OCI-LY7 (cell line): Measurements from ENCODE around the gene ALK. TPM values are rescaled to one million over a fixed set of nuclear protein-coding genes. Genes with fewer than 3 reads are reported as not detected.

Experiments
- BruUV-seq: library from RNA; stranded (reverse); fragments of 400-500 nt; replicated peaks from 2 replicates; lab custom pipeline; 2021; lab: Mats Ljungman, UMichigan
- CTCF ChIA-PET: fragments of 300-600 bp; sonication (Branson Sonifier 250); formaldehyde crosslinking; loops from one replicate; lab custom pipeline; 2022; ENCODE audit warnings: antibody characterized with exemption; ENCODE audit not compliant: unreplicated experiment; lab: Charles Lee
- POLR2A ChIA-PET: fragments of 300-600 bp; sonication (Branson Sonifier 250); formaldehyde crosslinking; loops from one replicate; lab custom pipeline; 2022; ENCODE audit warnings: antibody characterized with exemption; lab: Charles Lee
- DNase-seq: peaks from one replicate; pipeline ENCODE4 v3.0.0-alpha.2; 2015; ENCODE audit warnings: low spot score
- H2AFZ ChIP-seq: fragments of 200-600 bp; sonication (generic), shearing (Covaris generic); 2 replicates; pipeline ENCODE4 v1.6.1; 2014; ENCODE audit warnings: mild to moderate bottlenecking, antibody characterized with exemption, low read length, moderate library complexity
- H3K27ac ChIP-seq: fragments of 200-600 bp; sonication (generic); 2 replicates; pipeline ENCODE4 v1.5.1; 2014; ENCODE audit warnings: mixed run types, low read depth, mild to moderate bottlenecking, moderate library complexity, low read length, inconsistent platforms; ENCODE audit not compliant: poor library complexity, severe bottlenecking
- H3K36me3 ChIP-seq: fragments of 200-600 bp; sonication (generic); 2 replicates; pipeline ENCODE4 v1.6.1; 2014; ENCODE audit warnings: mild to moderate bottlenecking, antibody characterized with exemption, low read length, moderate library complexity, mixed read lengths; ENCODE audit not compliant: insufficient read depth
- H3K4me1 ChIP-seq: fragments of 200-600 bp; sonication (generic); 2 replicates; pipeline ENCODE4 v1.5.1; 2014; ENCODE audit warnings: mild to moderate bottlenecking, low read length; ENCODE audit not compliant: insufficient read depth, poor library complexity, severe bottlenecking
- H3K4me2 ChIP-seq: fragments of 200-600 bp; sonication (generic); 2 replicates; pipeline ENCODE4 v1.6.1; 2014; ENCODE audit warnings: mild to moderate bottlenecking, low read length
- H3K4me3 ChIP-seq: fragments of 200-600 bp; sonication (generic); 2 replicates; pipeline ENCODE4 v1.5.1; 2014; ENCODE audit warnings: mild to moderate bottlenecking, low read depth, low read length; ENCODE audit not compliant: poor library complexity, severe bottlenecking
- H3K79me2 ChIP-seq: fragments of 200-600 bp; sonication (generic); 2 replicates; pipeline ENCODE4 v1.6.1; 2016; ENCODE audit warnings: low read depth, mild to moderate bottlenecking, low read length, moderate library complexity, mixed read lengths; ENCODE audit not compliant: insufficient read depth
- H3K9me2 ChIP-seq: fragments of 200-600 bp; sonication (generic); 2 replicates; pipeline ENCODE4 v1.6.1; 2016; ENCODE audit warnings: mild to moderate bottlenecking, low read length, mixed read lengths; ENCODE audit not compliant: insufficient read depth
- H3K9me3 ChIP-seq: fragments of 200-600 bp; sonication (generic); 2 replicates; pipeline ENCODE4 v1.6.1; 2014; ENCODE audit warnings: mild to moderate bottlenecking, mixed run types, low read length, mixed read lengths
- H4K20me1 ChIP-seq: fragments of 200-600 bp; sonication (generic); 2 replicates; pipeline ENCODE4 v1.6.1; 2014; ENCODE audit warnings: mild to moderate bottlenecking, antibody characterized with exemption, low read length, moderate library complexity, mixed read lengths; ENCODE audit not compliant: insufficient read depth
- CTCF ChIP-seq: fragments of 200-600 bp; sonication (generic); conservative IDR thresholded peaks from 2 replicates; pipeline ENCODE4 v1.5.1; 2014; ENCODE audit warnings: mild to moderate bottlenecking, antibody characterized with exemption, low read length, moderate library complexity, mixed read lengths
- EZH2phosphoT487 ChIP-seq: fragments of 200-600 bp; sonication (generic); IDR thresholded peaks from 2 replicates; pipeline ENCODE4 v1.6.1; 2018; ENCODE audit warnings: low read depth, borderline replicate concordance, mild to moderate bottlenecking, mixed run types, antibody characterized with exemption, low read length, moderate library complexity, mixed read lengths
- intact Hi-C: fragments of 100-400 bp; cut with micrococcal nuclease; formaldehyde crosslinking; loops from one replicate; pipeline ENCODE4 v1.10.0; 2022; ENCODE audit not compliant: unreplicated experiment
- total RNA-seq, 2 experiments: library from RNA; depleted of rRNA in 1 of 2; stranded (reverse); fragments of >200 nt in 1 of 2; shearing (Covaris generic) in 1 of 2; gene quantifications; 2 replicates each; pipeline ENCODE4 v1.2.3, GENCODE V29; 2014 to 2022

The ALK gene
- total RNA-seq, 2 experiments from 2014 or later = 0.09 TPM; not detected in 1

GRCh38 chr2:29475499-29475898 is 445.9 kb downstream of the ALK start:
- CTCF ChIA-PET = no interaction called here
- H3K4me3 ChIP-seq = no peak overlapping the region
- H3K9me3 ChIP-seq = no peaks in the 10 kb centered on the region
- no peaks in the 10 kb centered on the region for H3K4me1 ChIP-seq
- intact Hi-C loops = no loop called here
- H4K20me1 ChIP-seq = no peaks in the 10 kb centered on the region
- no peak overlapping the region for H3K4me2 ChIP-seq
- H3K36me3 ChIP-seq = no peaks in the 10 kb centered on the region
- POLR2A ChIA-PET = interaction anchor here (0.6 kb wide), 1 partner anchor 55 kb away, joined by 4 read pairs; no protein-coding TSS in a partner anchor
- no peak overlapping the region for H3K27ac ChIP-seq
- H3K79me2 ChIP-seq = no peaks in the 10 kb centered on the region
- TF ChIP-seq CTCF = no peak
- no peak for TF ChIP-seq EZH2phosphoT487
- DNase-seq = no peak
- no peaks in the 10 kb centered on the region for H3K9me2 ChIP-seq
- no TSS peak for BruUV-seq
- H2AFZ ChIP-seq = no peak overlapping the region

- no peak overlapping the region for H3K27ac ChIP-seq
- H3K4me3 ChIP-seq = no peak overlapping the region
- no peaks in the 10 kb centered on the region for H3K4me1 ChIP-seq
- H3K9me2 ChIP-seq = no peaks in the 10 kb centered on the region
- TF ChIP-seq EZH2phosphoT487 (no peak), CTCF (no peak)
- H2AFZ ChIP-seq = no peak overlapping the region
- POLR2A ChIA-PET = no interaction called here
- H3K79me2 ChIP-seq = no peaks in the 10 kb centered on the region
- no peaks in the 10 kb centered on the region for H3K9me3 ChIP-seq
- BruUV-seq = no TSS peak
- H3K4me2 ChIP-seq = no peak overlapping the region
- CTCF ChIA-PET = no interaction called here
- no peaks in the 10 kb centered on the region for H3K36me3 ChIP-seq
- DNase-seq = no peak
- intact Hi-C loops = no loop called here
- no peaks in the 10 kb centered on the region for H4K20me1 ChIP-seq
Observed at GRCh38 chr2:29469961-29470360, 451.4 kb downstream of the ALK start.

- Histone ChIP-seq H3K4me2 (no peak overlapping the region), H3K36me3 (no peaks in the 10 kb centered on the region), H3K4me3 (no peak overlapping the region), H3K9me3 (no peaks in the 10 kb centered on the region), H3K79me2 (no peaks in the 10 kb centered on the region), H2AFZ (no peak overlapping the region), H3K4me1 (no peaks in the 10 kb centered on the region), H3K27ac (no peak overlapping the region), H3K9me2 (no peaks in the 10 kb centered on the region), H4K20me1 (no peaks in the 10 kb centered on the region)
- POLR2A ChIA-PET = interaction anchor here (0.7 kb wide), 1 partner anchor 371 kb away, joined by 3 read pairs; no protein-coding TSS in a partner anchor
- TF ChIP-seq EZH2phosphoT487 (no peak), CTCF (no peak)
- BruUV-seq = no TSS peak
- CTCF ChIA-PET = no interaction called here
- intact Hi-C loops = no loop called here
- no peak for DNase-seq
Observed at GRCh38 chr2:29469516-29469915, 451.9 kb downstream of the ALK start.
